Prostate gland (tissue), 1 donor: ENCODE measurements around the gene OR4Q2.

Source experiments
- POLR2A ChIP-seq: fragments of 450-650 bp; IDR thresholded peaks from one replicate; pipeline ENCODE4 v1.6.1; 2016; ENCODE audit warnings: antibody characterized with exemption, mild to moderate bottlenecking
- POLR2AphosphoS5 ChIP-seq: sonication (generic); formaldehyde crosslinking; IDR thresholded peaks from one replicate; pipeline ENCODE4 v1.6.1; 2017; ENCODE audit warnings: antibody characterized with exemption

DNA sequence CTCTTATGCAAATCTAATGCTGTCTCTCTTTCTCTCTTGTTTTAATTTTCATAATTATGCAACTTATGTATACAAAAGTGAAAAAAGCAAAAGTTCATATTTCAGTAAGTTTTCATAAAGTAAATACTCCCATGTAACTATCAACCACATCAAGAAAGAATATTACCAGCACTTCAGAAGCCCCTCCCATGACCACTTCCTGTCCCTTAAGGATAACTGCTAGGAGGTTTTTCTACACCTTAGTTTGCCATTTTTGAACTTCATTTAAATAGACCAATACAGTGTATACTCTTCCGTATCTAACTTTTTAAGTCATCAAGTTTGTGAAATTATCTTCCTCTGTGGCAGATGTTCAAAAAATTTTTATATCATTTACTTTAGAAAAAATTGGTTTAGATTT, 27.1 kb upstream of the OR4Q2 start:
- no peak for TF ChIP-seq POLR2A
- no peak for TF ChIP-seq POLR2AphosphoS5
